GM12878 (cell line): ENCODE results near the gene KIF5C.

ENCODE experiments used
- MEF2A ChIP-seq: IDR thresholded peaks from 2 replicates; pipeline ENCODE4 v1.6.1; 2011; ENCODE audit warnings: low read depth, mild to moderate bottlenecking, low read length, moderate library complexity; ENCODE audit not compliant: insufficient read depth
- NRF1 ChIP-seq: conservative IDR thresholded peaks from 2 replicates; pipeline ENCODE4 v1.6.1; 2011; ENCODE audit warnings: mild to moderate bottlenecking, low read depth, low read length, improper control_type of control experiment
- PAX8 ChIP-seq: fragments of 450-650 bp; IDR thresholded peaks from 2 replicates; pipeline ENCODE4 v1.6.1; 2017; ENCODE audit warnings: mild to moderate bottlenecking, moderate library complexity
- RFX5 ChIP-seq: IDR thresholded peaks from 2 replicates; pipeline ENCODE4 v1.6.1; 2011; ENCODE audit warnings: low read depth, low read length, improper control_type of control experiment
- STAT1 ChIP-seq: fragments of 450-650 bp; conservative IDR thresholded peaks from 2 replicates; pipeline ENCODE4 v1.6.1; 2014; ENCODE audit warnings: antibody characterized with exemption, mild to moderate bottlenecking
- TF ChIP-seq, protein P1 (sequence below): IDR thresholded peaks from 2 replicates; pipeline ENCODE4 v1.6.1; 2011; ENCODE audit warnings: low read depth, mild to moderate bottlenecking, low read length, moderate library complexity, borderline replicate concordance; ENCODE audit errors: extremely low read depth

DNA sequence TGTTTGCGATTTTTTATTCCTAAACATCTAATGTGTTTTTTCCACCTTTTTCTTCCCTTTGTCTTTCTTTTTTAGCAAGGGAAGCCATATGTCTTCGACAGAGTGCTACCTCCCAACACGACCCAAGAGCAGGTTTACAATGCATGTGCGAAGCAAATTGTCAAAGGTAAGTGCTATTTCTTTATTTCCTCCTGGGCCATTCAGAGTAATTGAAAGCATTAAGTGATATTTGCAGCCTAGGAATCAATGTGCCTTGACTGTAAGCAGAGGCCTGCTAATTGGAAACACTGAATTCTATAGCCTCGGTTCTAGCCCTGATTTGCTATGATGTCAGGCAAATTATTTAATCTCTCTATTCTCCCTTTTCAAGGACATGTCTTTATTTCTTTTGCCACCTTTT lies 47.0 kb downstream of the KIF5C start:
- no peak for TF ChIP-seq PAX8
- no peak for TF ChIP-seq RFX5
- TF ChIP-seq MEF2A, result no peak
- TF ChIP-seq, protein P1, sequence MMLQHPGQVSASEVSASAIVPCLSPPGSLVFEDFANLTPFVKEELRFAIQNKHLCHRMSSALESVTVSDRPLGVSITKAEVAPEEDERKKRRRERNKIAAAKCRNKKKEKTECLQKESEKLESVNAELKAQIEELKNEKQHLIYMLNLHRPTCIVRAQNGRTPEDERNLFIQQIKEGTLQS, result no peak
- TF ChIP-seq NRF1, result no peak
- no peak for TF ChIP-seq STAT1
